BLaER1 treated with 17β-estradiol and CSF1 and Interleukin-3, amounts not matched to agents 10 nM and 100 nM (cell line): Measurements from ENCODE around the gene ZIC2.

Experiments used
- H3K27ac ChIP-seq, 11 experiments: shearing (Covaris generic); formaldehyde crosslinking; 2 replicates each; pipeline ENCODE4 v1.8.1; 2022
- H3K27me3 ChIP-seq, 11 experiments: shearing (Covaris generic); formaldehyde crosslinking; 2 replicates each; pipeline ENCODE4 v1.8.1; 2022
- H3K36me3 ChIP-seq, 11 experiments: shearing (Covaris generic); formaldehyde crosslinking; 2 replicates each; pipeline ENCODE4 v1.8.1; 2022
- H3K4me1 ChIP-seq, 10 experiments: shearing (Covaris generic); formaldehyde crosslinking; 2 replicates each; pipeline ENCODE4 v1.8.1; 2022
- H3K4me2 ChIP-seq, 11 experiments: shearing (Covaris generic); formaldehyde crosslinking; 2 replicates each; pipeline ENCODE4 v1.8.1; 2022
- H3K4me3 ChIP-seq, 10 experiments: shearing (Covaris generic); formaldehyde crosslinking; 2 replicates each; pipeline ENCODE4 v1.8.1; 2022
- H3K9ac ChIP-seq, 11 experiments: shearing (Covaris generic); formaldehyde crosslinking; 2 replicates each; pipeline ENCODE4 v1.8.1; 2022
- H3K9me3 ChIP-seq, 11 experiments: shearing (Covaris generic); formaldehyde crosslinking; replicated peaks in 1 of 11; 2 replicates each; pipeline ENCODE4 v1.8.1; 2022
- H4K20me1 ChIP-seq, 11 experiments: shearing (Covaris generic); formaldehyde crosslinking; 2 replicates each; pipeline ENCODE4 v1.8.1; 2022
- Cebpa-rat ChIP-seq, 11 experiments: shearing (Covaris generic); IDR thresholded peaks; 2 replicates each; pipeline ENCODE4 v1.8.1; 2022

ZIC2 gene

DNA sequence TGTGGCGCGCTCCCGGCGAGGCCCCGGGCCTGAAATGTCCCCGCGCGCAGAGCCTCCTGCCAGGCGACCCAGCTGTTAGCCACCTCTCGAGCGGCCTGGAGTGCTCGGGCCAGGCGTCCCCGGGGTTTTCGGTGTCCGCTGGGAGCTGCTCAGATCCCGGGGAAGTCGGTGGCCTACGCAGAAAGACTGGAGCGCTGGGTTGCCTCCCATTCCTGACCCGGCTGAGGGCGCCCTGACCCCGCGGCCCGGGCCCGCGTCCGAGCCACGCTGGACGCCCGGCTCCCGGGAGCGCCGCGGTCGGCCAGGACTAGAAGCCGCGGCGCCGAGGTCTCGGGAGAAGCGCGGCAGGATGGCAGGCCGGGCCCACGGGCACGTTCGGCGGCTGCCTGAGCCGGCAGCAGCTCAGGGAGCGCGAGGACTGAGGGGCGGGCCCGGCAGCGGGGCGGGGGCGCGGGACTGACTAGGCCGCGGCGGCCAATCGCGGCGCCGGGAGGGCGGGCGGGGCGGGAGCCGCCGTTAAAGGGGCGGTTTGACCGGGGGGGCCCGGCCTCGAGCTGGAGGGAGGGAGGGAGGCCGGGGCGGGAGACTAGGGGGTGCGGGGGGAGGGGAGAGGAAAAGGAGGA is 1.3 kb upstream of the ZIC2 start:
- peak overlapping the region; percentile 54 to 72 (median 60); a peak in 19 of 20 replicates for H3K4me3 ChIP-seq
- H3K4me1 ChIP-seq = peaks cover 10 to 24% (median 16%) of the 10 kb centered on the region in 10 experiments; a peak in 19 of 20 replicates
- peak overlapping the region; percentile 89 to 98 (median 94) for H3K4me2 ChIP-seq
- peaks cover 97 to 100% (median 99%) of the 10 kb centered on the region in 11 experiments for H3K27me3 ChIP-seq
- H4K20me1 ChIP-seq = peaks cover 0 to 90% (median 76%) of the 10 kb centered on the region in 11 experiments; a peak in 19 of 22 replicates
- H3K9ac ChIP-seq = 0 out of 22 replicates have a peak overlapping the region, but pooled peaks of 1 of the 11 experiments have one; percentile 34
- H3K36me3 ChIP-seq = no peaks in the 10 kb centered on the region
- TF ChIP-seq Cebpa-rat (IDR thresholded peaks at IDR 0.05) = no peak
- no peak overlapping the region for H3K27ac ChIP-seq
- H3K9me3 ChIP-seq = peaks cover 10 to 46% (median 29%) of the 10 kb centered on the region in 11 experiments

DNA sequence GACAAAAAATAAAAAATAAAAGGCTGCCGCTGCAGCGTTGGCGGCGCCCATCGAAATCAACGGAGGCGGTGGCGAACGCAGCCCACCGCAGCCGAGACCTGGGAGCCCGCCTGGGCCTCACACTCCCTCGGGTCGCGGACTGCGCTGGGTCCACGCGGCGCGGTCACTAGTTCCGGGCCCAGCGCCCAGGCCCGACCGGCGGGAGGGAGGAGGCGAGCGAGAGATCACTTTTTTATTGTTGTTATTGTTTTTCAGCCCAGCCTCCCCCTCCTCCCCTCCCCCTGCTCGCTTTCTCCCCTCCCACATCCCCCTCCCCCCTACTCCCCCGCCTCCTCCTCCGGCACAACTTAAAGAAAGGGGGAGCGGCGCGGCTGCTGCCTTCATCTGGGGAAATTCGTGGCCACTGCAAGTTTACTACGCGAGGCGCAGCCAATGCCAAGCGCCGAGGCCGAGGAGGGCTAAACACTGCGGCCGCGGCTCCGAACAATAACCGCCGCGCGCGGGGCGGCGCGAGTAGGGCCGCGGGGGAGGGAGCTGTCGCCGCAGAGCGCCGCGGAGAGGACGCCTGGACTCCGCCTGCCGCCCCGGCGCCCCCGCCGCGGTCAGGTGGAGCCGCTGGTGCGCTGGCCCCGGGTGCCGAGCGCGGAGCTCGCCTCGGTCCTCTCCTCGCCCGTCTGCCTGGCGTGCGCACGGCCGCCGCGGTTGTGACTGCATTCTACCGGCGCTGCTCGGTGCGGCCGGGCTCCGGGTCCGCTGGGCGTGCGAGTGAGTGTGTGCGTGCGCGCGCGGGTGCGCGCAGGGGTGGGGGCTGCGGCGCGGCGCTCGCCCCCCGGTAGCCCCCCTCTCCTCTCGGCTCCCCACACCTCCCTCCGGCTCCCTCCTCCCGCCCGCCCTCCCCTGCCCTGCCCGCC is 505 bp upstream of the ZIC2 start:
- H4K20me1 ChIP-seq = peaks cover 0 to 88% (median 73%) of the 10 kb centered on the region in 11 experiments; a peak in 19 of 22 replicates
- peaks cover 10 to 24% (median 16%) of the 10 kb centered on the region in 10 experiments; a peak in 19 of 20 replicates for H3K4me1 ChIP-seq
- H3K36me3 ChIP-seq = no peaks in the 10 kb centered on the region
- peak overlapping the region; percentile 54 to 72 (median 60) for H3K4me3 ChIP-seq
- H3K27ac ChIP-seq = no peak overlapping the region
- H3K9ac ChIP-seq = peak overlapping the region in 4 of 11 experiments; percentile 26 to 51 (median 38); a peak in 4 of 22 replicates
- H3K4me2 ChIP-seq = peak overlapping the region; percentile 89 to 98 (median 94)
- TF ChIP-seq Cebpa-rat (IDR thresholded peaks at IDR 0.05) = no peak
- H3K27me3 ChIP-seq = peaks cover 97 to 100% (median 99%) of the 10 kb centered on the region in 11 experiments
- peaks cover 4 to 38% (median 22%) of the 10 kb centered on the region in 11 experiments; a peak in 16 of 22 replicates for H3K9me3 ChIP-seq

DNA sequence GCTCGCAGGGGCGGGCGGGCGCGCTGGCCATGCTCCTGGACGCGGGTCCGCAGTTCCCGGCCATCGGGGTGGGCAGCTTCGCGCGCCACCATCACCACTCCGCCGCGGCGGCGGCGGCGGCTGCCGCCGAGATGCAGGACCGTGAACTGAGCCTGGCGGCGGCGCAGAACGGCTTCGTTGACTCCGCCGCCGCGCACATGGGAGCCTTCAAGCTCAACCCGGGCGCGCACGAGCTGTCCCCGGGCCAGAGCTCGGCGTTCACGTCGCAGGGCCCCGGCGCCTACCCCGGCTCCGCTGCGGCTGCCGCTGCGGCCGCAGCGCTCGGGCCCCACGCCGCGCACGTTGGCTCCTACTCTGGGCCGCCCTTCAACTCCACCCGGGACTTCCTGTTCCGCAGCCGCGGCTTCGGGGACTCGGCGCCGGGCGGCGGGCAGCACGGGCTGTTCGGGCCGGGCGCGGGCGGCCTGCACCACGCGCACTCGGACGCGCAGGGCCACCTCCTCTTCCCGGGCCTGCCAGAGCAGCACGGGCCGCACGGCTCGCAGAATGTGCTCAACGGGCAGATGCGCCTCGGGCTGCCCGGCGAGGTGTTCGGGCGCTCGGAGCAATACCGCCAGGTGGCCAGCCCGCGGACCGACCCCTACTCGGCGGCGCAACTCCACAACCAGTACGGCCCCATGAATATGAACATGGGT is 599 bp downstream of the ZIC2 start:
- no peaks in the 10 kb centered on the region for H3K36me3 ChIP-seq

DNA sequence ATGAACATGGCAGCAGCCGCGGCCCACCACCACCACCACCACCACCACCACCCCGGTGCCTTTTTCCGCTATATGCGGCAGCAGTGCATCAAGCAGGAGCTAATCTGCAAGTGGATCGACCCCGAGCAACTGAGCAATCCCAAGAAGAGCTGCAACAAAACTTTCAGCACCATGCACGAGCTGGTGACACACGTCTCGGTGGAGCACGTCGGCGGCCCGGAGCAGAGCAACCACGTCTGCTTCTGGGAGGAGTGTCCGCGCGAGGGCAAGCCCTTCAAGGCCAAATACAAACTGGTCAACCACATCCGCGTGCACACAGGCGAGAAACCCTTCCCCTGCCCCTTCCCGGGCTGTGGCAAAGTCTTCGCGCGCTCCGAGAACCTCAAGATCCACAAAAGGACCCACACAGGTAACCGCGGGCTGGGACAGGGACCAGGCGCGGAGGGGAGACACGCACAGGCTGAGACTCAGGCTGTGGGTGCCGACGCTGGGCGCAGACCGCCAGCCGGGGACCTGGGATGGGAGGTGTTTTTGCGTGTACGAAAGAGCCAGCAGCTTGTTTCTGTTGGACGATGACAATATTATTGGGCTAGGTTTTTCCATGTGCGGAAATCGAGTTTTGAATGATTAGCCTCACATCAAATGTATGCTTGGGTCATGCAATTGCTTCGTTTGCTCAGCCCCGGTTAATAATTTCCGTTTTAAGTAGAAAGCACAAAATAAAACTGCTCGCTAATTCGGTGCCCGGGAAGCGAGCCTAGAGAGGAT is 1.3 kb downstream of the ZIC2 start:
- TF ChIP-seq Cebpa-rat (IDR thresholded peaks at IDR 0.05) = no peak
- no peaks in the 10 kb centered on the region for H3K36me3 ChIP-seq
- peaks cover 4 to 33% (median 20%) of the 10 kb centered on the region in 11 experiments; a peak in 15 of 22 replicates for H3K9me3 ChIP-seq
- peaks cover 10 to 24% (median 16%) of the 10 kb centered on the region in 10 experiments; a peak in 19 of 20 replicates for H3K4me1 ChIP-seq
- H3K9ac ChIP-seq = no peak overlapping the region
- no peak overlapping the region for H3K27ac ChIP-seq
- H3K4me2 ChIP-seq = peak overlapping the region in 2 of 11 experiments; percentile 92 to 94; a peak in 3 of 22 replicates
- peaks cover 0 to 91% (median 83%) of the 10 kb centered on the region in 11 experiments; a peak in 19 of 22 replicates for H4K20me1 ChIP-seq
- H3K27me3 ChIP-seq = peaks cover 97 to 100% (median 99%) of the 10 kb centered on the region in 11 experiments
- H3K4me3 ChIP-seq = peak overlapping the region in 2 of 10 experiments; percentile 60 to 62; a peak in 3 of 20 replicates

More for the DNA sequence above, 599 bp downstream of the ZIC2 start:
- peaks cover 4 to 33% (median 20%) of the 10 kb centered on the region in 11 experiments; a peak in 15 of 22 replicates for H3K9me3 ChIP-seq
- peaks cover 10 to 24% (median 16%) of the 10 kb centered on the region in 10 experiments; a peak in 19 of 20 replicates for H3K4me1 ChIP-seq
- H3K27me3 ChIP-seq = peaks cover 97 to 100% (median 99%) of the 10 kb centered on the region in 11 experiments
- no peak for TF ChIP-seq Cebpa-rat (IDR thresholded peaks at IDR 0.05)
- peak overlapping the region; percentile 47 to 65 (median 60); a peak in 19 of 20 replicates for H3K4me3 ChIP-seq
- no peak overlapping the region for H3K9ac ChIP-seq
- H3K4me2 ChIP-seq = peak overlapping the region; percentile 50 to 98 (median 93)
- H3K27ac ChIP-seq = no peak overlapping the region
- peaks cover 0 to 91% (median 82%) of the 10 kb centered on the region in 11 experiments; a peak in 19 of 22 replicates for H4K20me1 ChIP-seq

DNA sequence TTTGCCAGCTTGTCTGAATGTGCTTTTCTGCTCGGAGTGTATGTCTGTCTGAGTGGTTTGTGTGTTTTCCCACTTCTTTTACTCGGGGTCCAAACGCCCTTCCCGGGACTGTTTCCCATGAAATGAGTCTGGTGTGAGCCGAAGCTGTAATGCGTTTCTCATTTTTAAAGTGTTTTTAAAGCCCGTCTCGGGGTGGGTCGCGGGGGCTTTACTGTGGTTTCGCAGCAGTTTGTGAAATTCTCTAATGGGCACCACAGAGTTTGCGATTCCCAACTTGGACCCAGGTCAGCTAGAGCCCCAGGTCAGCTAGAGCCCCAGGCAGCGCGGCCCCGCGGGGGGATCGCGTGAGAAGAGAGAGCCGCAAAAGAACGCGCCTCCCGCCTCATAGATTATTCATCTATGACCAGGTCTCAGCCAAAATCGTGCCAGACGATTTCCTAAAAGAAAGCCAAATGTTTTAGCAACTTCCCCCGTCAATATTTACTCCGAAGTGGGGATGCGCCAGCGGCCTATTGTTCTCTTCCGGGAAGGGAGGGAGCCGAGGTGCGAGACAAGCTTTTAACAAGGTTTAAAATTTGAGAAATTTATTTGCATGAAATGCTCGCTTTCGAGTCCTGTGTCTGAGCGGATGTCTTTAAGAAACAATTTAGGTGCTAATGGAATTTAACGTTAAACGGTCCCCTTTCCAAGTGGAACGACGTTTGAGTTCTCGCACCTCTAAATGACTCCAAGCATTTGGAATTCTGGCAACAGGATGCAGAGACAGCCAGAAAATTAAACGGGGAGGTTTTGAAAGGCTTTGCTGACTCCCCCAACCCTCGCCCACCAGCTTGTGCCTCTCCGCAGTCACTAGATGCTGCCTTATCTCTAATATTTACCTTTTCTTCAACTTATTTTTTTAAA is 2.2 kb downstream of the ZIC2 start:
- Histone ChIP-seq H3K4me1 (peaks cover 10 to 24% (median 16%) of the 10 kb centered on the region in 10 experiments; a peak in 19 of 20 replicates), H3K27ac (no peak overlapping the region), H4K20me1 (peaks cover 0 to 89% (median 81%) of the 10 kb centered on the region in 11 experiments; a peak in 19 of 22 replicates), H3K4me3 (0 out of 20 replicates have a peak overlapping the region, but pooled peaks of 1 of the 10 experiments have one; percentile 4), H3K9ac (no peak overlapping the region), H3K36me3 (no peaks in the 10 kb centered on the region), H3K27me3 (peaks cover 97 to 100% (median 99%) of the 10 kb centered on the region in 11 experiments), H3K9me3 (peaks cover 4 to 38% (median 20%) of the 10 kb centered on the region in 11 experiments; a peak in 15 of 22 replicates), H3K4me2 (no peak overlapping the region)
- no peak for TF ChIP-seq Cebpa-rat (IDR thresholded peaks at IDR 0.05)

DNA sequence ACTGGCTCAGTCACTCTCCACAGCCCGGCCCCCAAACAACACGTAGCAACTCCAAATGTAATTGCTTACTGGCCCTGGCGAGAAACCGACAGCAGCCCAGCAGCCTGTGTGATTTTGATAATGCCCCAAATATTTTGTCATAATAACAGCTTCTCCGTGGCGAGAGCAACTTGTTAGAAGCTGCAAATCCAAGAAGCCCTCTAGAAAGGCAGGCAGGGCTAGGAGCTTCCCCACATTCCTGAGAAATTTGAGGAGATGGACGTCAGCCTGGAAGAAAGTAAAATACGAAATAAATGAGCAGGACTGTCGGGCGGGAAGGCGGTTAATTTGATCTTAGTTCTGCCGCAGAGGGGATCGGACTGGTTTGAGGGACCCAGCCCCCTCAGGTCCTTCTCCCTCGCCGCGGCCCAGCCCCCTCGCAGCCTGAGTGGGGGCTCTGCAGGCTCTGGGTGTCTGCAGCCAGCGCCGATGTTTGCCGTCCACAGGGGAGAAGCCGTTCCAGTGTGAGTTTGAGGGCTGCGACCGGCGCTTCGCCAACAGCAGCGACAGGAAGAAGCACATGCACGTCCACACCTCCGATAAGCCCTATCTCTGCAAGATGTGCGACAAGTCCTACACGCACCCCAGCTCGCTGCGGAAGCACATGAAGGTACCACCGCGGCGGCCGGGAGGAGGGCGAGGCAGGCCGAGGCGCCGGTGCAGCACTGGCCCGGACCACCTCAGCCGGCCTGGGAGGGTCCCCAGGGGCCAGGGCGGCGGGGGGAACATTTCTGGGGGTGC is 3.1 kb downstream of the ZIC2 start:
- H3K9ac ChIP-seq = no peak overlapping the region
- peaks cover 0 to 88% (median 78%) of the 10 kb centered on the region in 11 experiments; a peak in 19 of 22 replicates for H4K20me1 ChIP-seq
- no peak for TF ChIP-seq Cebpa-rat (IDR thresholded peaks at IDR 0.05)
- no peak overlapping the region; a peak in 1 of 22 replicates for H3K4me2 ChIP-seq
- H3K4me3 ChIP-seq = no peak overlapping the region
- H3K36me3 ChIP-seq = no peaks in the 10 kb centered on the region
- H3K27ac ChIP-seq = no peak overlapping the region
- H3K9me3 ChIP-seq = peaks cover 4 to 47% (median 27%) of the 10 kb centered on the region in 11 experiments; a peak in 16 of 22 replicates
- H3K27me3 ChIP-seq = peaks cover 97 to 100% (median 99%) of the 10 kb centered on the region in 11 experiments
- peaks cover 9 to 19% (median 14%) of the 10 kb centered on the region in 10 experiments; a peak in 18 of 20 replicates for H3K4me1 ChIP-seq
